Tibial artery (tissue), 4 donors: ENCODE data around the gene RPL4.
"Not testable (repeated sequence)": the region's sequence is repeated elsewhere in the genome, so short reads cannot be mapped to it uniquely, and the experiment has no call there.

Experiments
- DNase-seq, 2 donors: peaks; one replicate each; pipeline ENCODE4 v3.0.0-alpha.2; 2019
- H3K27ac ChIP-seq, 2 donors: fragments of 200-600 bp; sonication (generic) in 1 of 2; 1 replicate in 1 of 2; 2 replicates in 1 of 2; pipeline ENCODE4 v1.5.1; 2018 to 2019; ENCODE audit warnings: mild to moderate bottlenecking in 1 of 2
- H3K27me3 ChIP-seq, 2 donors: fragments of 200-600 bp; sonication (generic) in 1 of 2; one replicate each; pipeline versions ENCODE4 v1.5.1 to v1.6.0; 2016 to 2019
- H3K36me3 ChIP-seq, 3 donors: fragments of 200-600 bp; sonication (generic) in 2 of 3; one replicate each; pipeline ENCODE4 v1.5.1; 2016 to 2019; ENCODE audit warnings: mild to moderate bottlenecking in 2 of 3
- H3K4me1 ChIP-seq, 4 donors: fragments of 200-600 bp; sonication (generic) in 2 of 4; 1 replicate in 3 of 4; 2 replicates in 1 of 4; pipeline ENCODE4 v1.5.1; 2016 to 2019
- H3K4me3 ChIP-seq, 2 donors: fragments of 200-600 bp; sonication (generic) in 1 of 2; 1 replicate in 1 of 2; 2 replicates in 1 of 2; pipeline ENCODE4 v1.5.1; 2018 to 2019; ENCODE audit warnings: mild to moderate bottlenecking in 2 of 2
- H3K9me3 ChIP-seq, 3 donors: fragments of 200-600 bp; sonication (generic) in 1 of 3; one replicate each; pipeline ENCODE4 v1.5.1; 2016 to 2019
- intact Hi-C: fragments of 100-400 bp; cut with DNase I; formaldehyde crosslinking; loops from one replicate; pipeline ENCODE4 v1.15.0; 2023; ENCODE audit warnings: low total_unique reads
- TF ChIP-seq, protein P1 (sequence below), 2 experiments: fragments of 200-600 bp in 1 of 2; fragments of 450-650 bp in 1 of 2; IDR thresholded peaks; one replicate each; pipeline ENCODE4 v1.5.1; 2017 to 2019; ENCODE audit warnings: antibody characterized with exemption in 2 of 2, mild to moderate bottlenecking in 1 of 2, moderate library complexity in 1 of 2

The RPL4 gene

GRCh38 chr15:66505430-66505811 is 766 bp upstream of the RPL4 start:
- TF ChIP-seq, protein P1, sequence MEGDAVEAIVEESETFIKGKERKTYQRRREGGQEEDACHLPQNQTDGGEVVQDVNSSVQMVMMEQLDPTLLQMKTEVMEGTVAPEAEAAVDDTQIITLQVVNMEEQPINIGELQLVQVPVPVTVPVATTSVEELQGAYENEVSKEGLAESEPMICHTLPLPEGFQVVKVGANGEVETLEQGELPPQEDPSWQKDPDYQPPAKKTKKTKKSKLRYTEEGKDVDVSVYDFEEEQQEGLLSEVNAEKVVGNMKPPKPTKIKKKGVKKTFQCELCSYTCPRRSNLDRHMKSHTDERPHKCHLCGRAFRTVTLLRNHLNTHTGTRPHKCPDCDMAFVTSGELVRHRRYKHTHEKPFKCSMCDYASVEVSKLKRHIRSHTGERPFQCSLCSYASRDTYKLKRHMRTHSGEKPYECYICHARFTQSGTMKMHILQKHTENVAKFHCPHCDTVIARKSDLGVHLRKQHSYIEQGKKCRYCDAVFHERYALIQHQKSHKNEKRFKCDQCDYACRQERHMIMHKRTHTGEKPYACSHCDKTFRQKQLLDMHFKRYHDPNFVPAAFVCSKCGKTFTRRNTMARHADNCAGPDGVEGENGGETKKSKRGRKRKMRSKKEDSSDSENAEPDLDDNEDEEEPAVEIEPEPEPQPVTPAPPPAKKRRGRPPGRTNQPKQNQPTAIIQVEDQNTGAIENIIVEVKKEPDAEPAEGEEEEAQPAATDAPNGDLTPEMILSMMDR (IDR thresholded peaks at IDR 0.05): no peak
- H3K9me3 ChIP-seq: no peaks in the 10 kb centered on the region
- DNase-seq: no peak
- intact Hi-C loops: loop anchor here (5.0 kb wide), 1 partner anchor 347 kb away; no protein-coding TSS in a partner anchor
- H3K36me3 ChIP-seq: peaks cover 26 to 28% (median 26%) of the 10 kb centered on the region in 3 donors
- H3K27ac ChIP-seq: peak overlapping the region; percentile 88 to 90
- peak overlapping the region; percentile 77 to 78 for H3K4me3 ChIP-seq
- no peaks in the 10 kb centered on the region for H3K27me3 ChIP-seq
- H3K4me1 ChIP-seq: peaks cover 0 to 27% (median 19%) of the 10 kb centered on the region in 4 donors

- H3K27me3 ChIP-seq: no peaks in the 10 kb centered on the region
- peaks cover 40 to 43% (median 41%) of the 10 kb centered on the region in 3 donors for H3K36me3 ChIP-seq
- intact Hi-C loops: no loop called here
- H3K27ac ChIP-seq: peak overlapping the region; percentile 88 to 90
- H3K4me3 ChIP-seq: peak overlapping the region; percentile 77 to 78
- TF ChIP-seq, protein P1 (IDR thresholded peaks at IDR 0.05): no peak
- peaks cover 0 to 27% (median 19%) of the 10 kb centered on the region in 4 donors for H3K4me1 ChIP-seq
- no peak for DNase-seq
- H3K9me3 ChIP-seq: no peaks in the 10 kb centered on the region
Measured at GRCh38 chr15:66503780-66504562, 684 bp downstream of the RPL4 start.

- H3K27me3 ChIP-seq, DNase-seq, intact Hi-C loops, H3K9me3 ChIP-seq: not testable (repeated sequence)
- H3K27ac ChIP-seq: peak overlapping the region; percentile 88 to 90
- H3K4me3 ChIP-seq: peak overlapping the region; percentile 77 to 78
- peaks cover 0 to 29% (median 19%) of the 10 kb centered on the region in 4 donors for H3K4me1 ChIP-seq
- H3K36me3 ChIP-seq: peaks cover 48 to 49% (median 49%) of the 10 kb centered on the region in 3 donors
Measured at GRCh38 chr15:66503041-66503648, 1.5 kb downstream of the RPL4 start.

- intact Hi-C loops: no loop called here
- Histone ChIP-seq H3K9me3 (no peaks in the 10 kb centered on the region), H3K4me1 (peaks cover 0 to 33% (median 19%) of the 10 kb centered on the region in 4 donors), H3K27me3 (no peaks in the 10 kb centered on the region), H3K36me3 (peaks cover 49 to 51% (median 50%) of the 10 kb centered on the region in 3 donors), H3K27ac (no peak overlapping the region), H3K4me3 (no peak overlapping the region)
- TF ChIP-seq, protein P1 (IDR thresholded peaks at IDR 0.05): no peak
- DNase-seq: no peak
Measured at GRCh38 chr15:66502491-66502890, 2.2 kb downstream of the RPL4 start.

GRCh38 chr15:66500346-66500745 is 4.3 kb downstream of the RPL4 start:
- Histone ChIP-seq H3K36me3 (peaks cover 49 to 57% (median 55%) of the 10 kb centered on the region in 3 donors), H3K4me1 (peaks cover 0 to 37% (median 23%) of the 10 kb centered on the region in 4 donors)
- H3K27ac ChIP-seq, intact Hi-C loops, H3K9me3 ChIP-seq, DNase-seq, H3K4me3 ChIP-seq, H3K27me3 ChIP-seq: not testable (repeated sequence)

GRCh38 chr15:66498501-66499386 is 5.9 kb downstream of the RPL4 start:
- Histone ChIP-seq H3K36me3 (peaks cover 49 to 73% (median 68%) of the 10 kb centered on the region in 3 donors), H3K27me3 (no peaks in the 10 kb centered on the region), H3K27ac (peak overlapping the region in 1 of 2 donors; percentile 91), H3K9me3 (no peaks in the 10 kb centered on the region), H3K4me3 (no peak overlapping the region), H3K4me1 (peaks cover 0 to 33% (median 20%) of the 10 kb centered on the region in 4 donors)
- TF ChIP-seq, protein P1 (IDR thresholded peaks at IDR 0.05): peak; percentile 25 to 38
- no peak for DNase-seq
- intact Hi-C loops: no loop called here
